WTC11 (cell line): ENCODE data around the gene CCM2. TPM values are rescaled to one million over a fixed set of nuclear protein-coding genes. Genes with fewer than 3 reads are reported as not detected.

Source experiments
- ATAC-seq: fragments of 200-7000 bp; cut with Tn5 transposase; 2 replicates; pipeline ENCODE4 v1.10.0; 2021; ENCODE audit warnings: mild to moderate bottlenecking, moderate library complexity
- CTCF ChIA-PET: fragments of 300-600 bp; sonication (Branson Sonifier 250); formaldehyde crosslinking; loops from one replicate; lab custom pipeline; 2021; ENCODE audit warnings: antibody characterized with exemption; lab: Charles Lee
- POLR2A ChIA-PET: fragments of 350-600 bp; sonication (Branson Sonifier 250); formaldehyde crosslinking; loops from one replicate; lab custom pipeline; 2021; ENCODE audit warnings: antibody characterized with exemption; lab: Charles Lee
- DNase-seq: peaks from one replicate; pipeline ENCODE4 v3.0.0; 2021; ENCODE audit warnings: low spot score
- H3K27ac Mint-ChIP-seq: 2 replicates; pipeline ENCODE4 v1.8.0; 2021; ENCODE audit warnings: mixed read lengths
- H3K27me3 Mint-ChIP-seq: 2 replicates; pipeline ENCODE4 v1.8.0; 2021; ENCODE audit warnings: low read depth, mild to moderate bottlenecking, moderate library complexity, mixed read lengths
- H3K36me3 Mint-ChIP-seq: 2 replicates; pipeline ENCODE4 v1.8.0; 2021; ENCODE audit warnings: mixed read lengths
- H3K4me1 Mint-ChIP-seq: 2 replicates; pipeline ENCODE4 v1.8.0; 2022; ENCODE audit warnings: mixed read lengths
- H3K4me3 Mint-ChIP-seq: 2 replicates; pipeline ENCODE4 v1.8.0; 2021; ENCODE audit warnings: mild to moderate bottlenecking, moderate library complexity, mixed read lengths
- H3K9me3 Mint-ChIP-seq: 2 replicates; pipeline ENCODE4 v1.8.0; 2021; ENCODE audit warnings: mixed read lengths
- CREB1 ChIP-seq: sonication (generic); formaldehyde crosslinking; IDR thresholded peaks from 2 replicates; pipeline ENCODE4 v1.8.0; 2023; ENCODE audit warnings: mild to moderate bottlenecking, missing genetic modification reagents
- ELF4 ChIP-seq: sonication (generic); formaldehyde crosslinking; IDR thresholded peaks from 2 replicates; pipeline ENCODE4 v1.8.1; 2022; ENCODE audit warnings: low read depth, mild to moderate bottlenecking, moderate library complexity, missing genetic modification reagents
- EMX1 ChIP-seq: fragments of 250-450 bp; sonication (Bioruptor Pico); IDR thresholded peaks from 2 replicates; pipeline ENCODE4 v1.8.0; 2021; ENCODE audit warnings: mild to moderate bottlenecking
- ESRRA ChIP-seq: sonication (generic); formaldehyde crosslinking; IDR thresholded peaks from 2 replicates; pipeline ENCODE4 v1.8.1; 2022; ENCODE audit warnings: mild to moderate bottlenecking, missing genetic modification reagents, borderline replicate concordance
- FOXJ3 ChIP-seq: sonication (generic); formaldehyde crosslinking; IDR thresholded peaks from 2 replicates; pipeline ENCODE4 v1.9.0; 2021; ENCODE audit warnings: missing genetic modification reagents, mild to moderate bottlenecking, borderline replicate concordance
- FOXP1 ChIP-seq: sonication (generic); formaldehyde crosslinking; IDR thresholded peaks from 2 replicates; pipeline ENCODE4 v1.8.0; 2022; ENCODE audit warnings: missing genetic modification reagents, mild to moderate bottlenecking, moderate library complexity, borderline replicate concordance
- GRHL2 ChIP-seq: fragments of 250-450 bp; sonication (Bioruptor Pico); IDR thresholded peaks from 2 replicates; pipeline ENCODE4 v1.8.0; 2022; ENCODE audit warnings: mild to moderate bottlenecking, moderate library complexity; ENCODE audit not compliant: insufficient replicate concordance, severe bottlenecking
- JUN ChIP-seq: sonication (generic); formaldehyde crosslinking; IDR thresholded peaks from 2 replicates; pipeline ENCODE4 v1.8.0; 2023; ENCODE audit warnings: mild to moderate bottlenecking, missing genetic modification reagents
- NFE2L1 ChIP-seq: sonication (generic); formaldehyde crosslinking; IDR thresholded peaks from 2 replicates; pipeline ENCODE4 v1.8.1; 2023; ENCODE audit warnings: missing genetic modification reagents
- SMAD3 ChIP-seq: sonication (generic); formaldehyde crosslinking; IDR thresholded peaks from 2 replicates; pipeline ENCODE4 v1.8.0; 2022; ENCODE audit warnings: missing genetic modification reagents, mild to moderate bottlenecking, borderline replicate concordance
- TCF7 ChIP-seq: sonication (generic); formaldehyde crosslinking; IDR thresholded peaks from 2 replicates; pipeline ENCODE4 v1.8.0; 2022; ENCODE audit warnings: mild to moderate bottlenecking, low read depth, missing genetic modification reagents, moderate library complexity
- TEAD4 ChIP-seq: sonication (generic); formaldehyde crosslinking; IDR thresholded peaks from 2 replicates; pipeline ENCODE4 v1.8.0; 2022; ENCODE audit warnings: mild to moderate bottlenecking, missing genetic modification reagents
- TP53 ChIP-seq: sonication (generic); formaldehyde crosslinking; IDR thresholded peaks from 2 replicates; pipeline ENCODE4 v1.8.1; 2023; ENCODE audit warnings: mild to moderate bottlenecking, missing genetic modification reagents
- ZNF138 ChIP-seq: sonication (generic); formaldehyde crosslinking; conservative IDR thresholded peaks from 2 replicates; pipeline ENCODE4 v1.8.1; 2022; ENCODE audit warnings: mild to moderate bottlenecking, moderate library complexity, missing genetic modification reagents
- ZNF232 ChIP-seq: sonication (generic); formaldehyde crosslinking; IDR thresholded peaks from 2 replicates; pipeline ENCODE4 v1.8.0; 2022; ENCODE audit warnings: mild to moderate bottlenecking, missing genetic modification reagents
- ZNF416 ChIP-seq: fragments of 250-450 bp; sonication (Bioruptor Pico); IDR thresholded peaks from 2 replicates; pipeline ENCODE4 v1.9.0; 2021; ENCODE audit warnings: mild to moderate bottlenecking, inconsistent platforms
- ZNF671 ChIP-seq: fragments of 250-450 bp; sonication (Bioruptor Pico); IDR thresholded peaks from 2 replicates; pipeline ENCODE4 v1.8.0; 2021; ENCODE audit warnings: mild to moderate bottlenecking
- total RNA-seq: library from RNA; stranded (reverse); gene quantifications from 3 replicates; pipeline ENCODE4 v1.2.3, GENCODE V29; 2021
- TF ChIP-seq, protein P1 (sequence below): sonication (generic); formaldehyde crosslinking; IDR thresholded peaks from 2 replicates; pipeline ENCODE4 v1.8.0; 2022; ENCODE audit warnings: mild to moderate bottlenecking, missing genetic modification reagents
- TF ChIP-seq, protein P2 (sequence below): sonication (generic); formaldehyde crosslinking; IDR thresholded peaks from 2 replicates; pipeline ENCODE4 v1.8.1; 2023; ENCODE audit warnings: mild to moderate bottlenecking, missing genetic modification reagents, moderate library complexity
- TF ChIP-seq, protein P3 (sequence below): sonication (generic); formaldehyde crosslinking; conservative IDR thresholded peaks from 2 replicates; pipeline ENCODE4 v1.8.1; 2022; ENCODE audit warnings: mild to moderate bottlenecking, missing genetic modification reagents
- TF ChIP-seq, protein P4 (sequence below): sonication (generic); formaldehyde crosslinking; IDR thresholded peaks from 2 replicates; pipeline ENCODE4 v1.8.0; 2022; ENCODE audit warnings: mild to moderate bottlenecking, missing genetic modification reagents
- TF ChIP-seq, protein P5 (sequence below): sonication (generic); formaldehyde crosslinking; IDR thresholded peaks from 2 replicates; pipeline ENCODE4 v1.8.1; 2023; ENCODE audit warnings: mild to moderate bottlenecking, missing genetic modification reagents, borderline replicate concordance
- TF ChIP-seq, protein P6 (sequence below): sonication (generic); formaldehyde crosslinking; IDR thresholded peaks from 2 replicates; pipeline ENCODE4 v1.8.1; 2022; ENCODE audit warnings: low read depth, mild to moderate bottlenecking, moderate library complexity, missing genetic modification reagents, borderline replicate concordance

CCM2 gene
- total RNA-seq, 1 experiment from 2014 or later: 32.7 TPM

DNA sequence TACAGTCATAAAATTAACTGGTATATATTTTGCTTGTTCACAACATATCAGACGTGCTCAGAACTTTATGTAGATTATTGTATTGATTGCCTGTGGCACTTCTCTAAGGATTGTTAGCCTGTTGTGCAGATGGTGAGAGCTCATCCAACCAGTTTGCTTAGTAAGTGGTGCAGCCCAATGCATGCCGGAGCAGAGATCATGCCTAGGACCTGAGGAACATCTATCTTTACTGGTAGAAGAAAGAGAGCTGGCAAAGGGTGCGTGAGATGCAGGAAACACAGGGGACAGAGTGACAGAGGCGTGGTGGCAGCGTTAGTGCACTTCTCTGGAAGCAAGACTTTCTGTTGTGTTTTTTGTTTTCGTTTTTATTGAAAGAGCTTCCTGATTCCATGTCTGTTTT, 35.9 kb downstream of the CCM2 start (continued):
- no peak for TF ChIP-seq ELF4
- no peak for TF ChIP-seq TCF7 (CRISPR knock-in tag)
- TF ChIP-seq JUN (CRISPR knock-in tag): no peak
- TF ChIP-seq NFE2L1 (CRISPR knock-in tag): no peak

DNA sequence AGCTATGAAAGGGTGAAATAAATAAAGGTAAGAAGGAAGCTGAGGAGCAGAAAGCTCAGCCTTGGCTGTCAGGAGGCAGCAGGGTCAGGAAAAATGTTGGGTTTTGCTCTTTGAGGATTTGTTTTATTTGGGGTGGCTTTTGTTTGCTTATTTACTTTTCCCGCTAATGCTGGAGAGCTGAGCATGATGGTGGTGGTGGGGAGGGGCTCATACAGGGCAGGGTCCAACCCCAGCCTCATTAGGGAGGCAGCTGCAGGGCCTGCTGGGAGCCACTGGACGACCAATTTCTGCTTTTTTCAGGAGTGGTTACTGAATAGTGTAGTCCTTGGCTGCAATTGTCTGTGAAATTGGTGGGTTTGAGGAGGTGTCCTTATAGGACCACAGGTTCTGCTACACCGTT, 36.3 kb downstream of the CCM2 start:
- H3K9me3 Mint-ChIP-seq: no peaks in the 10 kb centered on the region
- TF ChIP-seq ZNF138 (CRISPR knock-in tag): no peak
- ATAC-seq (0 out of 2 replicates have a peak, but pooled peaks have one; percentile 46), DNase-seq (no peak)
- peak overlapping the region; percentile 4; the same call in 1 of the 2 replicates for H3K27ac Mint-ChIP-seq
- ChIA-PET POLR2A (no interaction called here), CTCF (interaction anchor here (1.1 to 2.9 kb wide), 2 partner anchors 63 to 99 kb away, joined by 5 to 10 read pairs; no protein-coding TSS in a partner anchor)
- H3K4me3 Mint-ChIP-seq: no peak overlapping the region
- no peaks in the 10 kb centered on the region for H3K27me3 Mint-ChIP-seq
- peaks cover 16% of the 10 kb centered on the region for H3K36me3 Mint-ChIP-seq
- H3K4me1 Mint-ChIP-seq: peaks cover 32% of the 10 kb centered on the region

DNA sequence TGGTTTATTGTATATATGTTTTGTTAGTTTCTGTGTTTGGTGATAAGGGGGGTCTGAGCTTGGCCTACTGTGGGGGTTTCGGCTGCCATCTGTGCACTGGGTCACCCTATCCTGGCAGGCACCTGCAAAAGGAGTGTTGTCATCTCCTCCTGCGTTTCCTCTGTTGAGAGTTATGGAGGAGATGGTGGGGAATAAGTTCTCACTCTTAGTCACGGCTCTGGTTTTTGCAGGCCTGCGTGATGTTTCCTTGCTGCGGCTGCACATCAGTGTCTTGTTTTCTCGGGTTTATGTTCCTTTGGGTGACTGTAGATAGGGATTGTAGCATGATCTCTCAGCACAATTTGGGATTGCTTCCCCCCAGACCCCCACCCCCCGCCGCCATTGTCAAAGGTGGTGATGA, 36.8 kb downstream of the CCM2 start:
- H3K36me3 Mint-ChIP-seq: peaks cover 19% of the 10 kb centered on the region
- ATAC-seq: no peak
- no peaks in the 10 kb centered on the region for H3K9me3 Mint-ChIP-seq
- no peak for TF ChIP-seq CREB1
- no peak for TF ChIP-seq GRHL2 (CRISPR knock-in tag)
- TF ChIP-seq TP53 (CRISPR knock-in tag): no peak
- no peak for TF ChIP-seq ZNF232 (CRISPR knock-in tag)
- TF ChIP-seq, protein P1, sequence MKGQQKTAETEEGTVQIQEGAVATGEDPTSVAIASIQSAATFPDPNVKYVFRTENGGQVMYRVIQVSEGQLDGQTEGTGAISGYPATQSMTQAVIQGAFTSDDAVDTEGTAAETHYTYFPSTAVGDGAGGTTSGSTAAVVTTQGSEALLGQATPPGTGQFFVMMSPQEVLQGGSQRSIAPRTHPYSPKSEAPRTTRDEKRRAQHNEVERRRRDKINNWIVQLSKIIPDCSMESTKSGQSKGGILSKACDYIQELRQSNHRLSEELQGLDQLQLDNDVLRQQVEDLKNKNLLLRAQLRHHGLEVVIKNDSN (CRISPR knock-in tag): no peak
- no peak for TF ChIP-seq SMAD3
- no peak for TF ChIP-seq EMX1
- TF ChIP-seq, protein P2, sequence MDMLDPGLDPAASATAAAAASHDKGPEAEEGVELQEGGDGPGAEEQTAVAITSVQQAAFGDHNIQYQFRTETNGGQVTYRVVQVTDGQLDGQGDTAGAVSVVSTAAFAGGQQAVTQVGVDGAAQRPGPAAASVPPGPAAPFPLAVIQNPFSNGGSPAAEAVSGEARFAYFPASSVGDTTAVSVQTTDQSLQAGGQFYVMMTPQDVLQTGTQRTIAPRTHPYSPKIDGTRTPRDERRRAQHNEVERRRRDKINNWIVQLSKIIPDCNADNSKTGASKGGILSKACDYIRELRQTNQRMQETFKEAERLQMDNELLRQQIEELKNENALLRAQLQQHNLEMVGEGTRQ: no peak
- TF ChIP-seq FOXJ3 (CRISPR knock-in tag): no peak
- TF ChIP-seq, protein P3, sequence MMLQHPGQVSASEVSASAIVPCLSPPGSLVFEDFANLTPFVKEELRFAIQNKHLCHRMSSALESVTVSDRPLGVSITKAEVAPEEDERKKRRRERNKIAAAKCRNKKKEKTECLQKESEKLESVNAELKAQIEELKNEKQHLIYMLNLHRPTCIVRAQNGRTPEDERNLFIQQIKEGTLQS: no peak
- no peak for TF ChIP-seq TEAD4 (CRISPR knock-in tag)
- TF ChIP-seq ZNF416 (CRISPR knock-in tag): no peak
- TF ChIP-seq, all 79 proteins: peak for 0
- Mint-ChIP-seq H3K27me3 (no peaks in the 10 kb centered on the region), H3K27ac (peak overlapping the region; percentile 4; the same call in 1 of the 2 replicates), H3K4me3 (no peak overlapping the region), H3K4me1 (peaks cover 30% of the 10 kb centered on the region)
- no peak for DNase-seq
- ChIA-PET CTCF (no interaction called here), POLR2A (no interaction called here)

DNA sequence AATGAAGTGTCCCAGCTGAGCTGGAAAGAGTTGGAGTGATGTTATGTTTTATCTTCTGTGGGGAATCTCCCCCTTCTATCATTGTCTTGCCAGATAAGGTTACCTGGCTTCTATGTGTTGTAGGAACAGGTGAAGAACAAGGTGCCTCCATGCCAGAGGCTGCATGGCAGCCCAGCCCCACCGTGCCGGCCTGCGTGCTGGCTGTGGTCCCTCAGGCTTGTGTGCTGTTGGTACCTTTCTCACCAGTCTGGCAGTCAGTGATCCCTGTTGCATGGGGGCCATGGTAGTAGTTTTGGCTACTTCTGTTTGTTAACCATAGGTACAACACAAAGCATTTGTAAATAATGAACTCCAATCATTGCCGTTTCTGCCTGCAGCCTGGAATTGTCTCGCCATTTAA, 37.9 kb downstream of the CCM2 start:
- H3K4me3 Mint-ChIP-seq: no peak overlapping the region
- DNase-seq: no peak
- TF ChIP-seq, protein P4, sequence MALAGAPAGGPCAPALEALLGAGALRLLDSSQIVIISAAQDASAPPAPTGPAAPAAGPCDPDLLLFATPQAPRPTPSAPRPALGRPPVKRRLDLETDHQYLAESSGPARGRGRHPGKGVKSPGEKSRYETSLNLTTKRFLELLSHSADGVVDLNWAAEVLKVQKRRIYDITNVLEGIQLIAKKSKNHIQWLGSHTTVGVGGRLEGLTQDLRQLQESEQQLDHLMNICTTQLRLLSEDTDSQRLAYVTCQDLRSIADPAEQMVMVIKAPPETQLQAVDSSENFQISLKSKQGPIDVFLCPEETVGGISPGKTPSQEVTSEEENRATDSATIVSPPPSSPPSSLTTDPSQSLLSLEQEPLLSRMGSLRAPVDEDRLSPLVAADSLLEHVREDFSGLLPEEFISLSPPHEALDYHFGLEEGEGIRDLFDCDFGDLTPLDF (CRISPR knock-in tag): no peak
- TF ChIP-seq, protein P5, sequence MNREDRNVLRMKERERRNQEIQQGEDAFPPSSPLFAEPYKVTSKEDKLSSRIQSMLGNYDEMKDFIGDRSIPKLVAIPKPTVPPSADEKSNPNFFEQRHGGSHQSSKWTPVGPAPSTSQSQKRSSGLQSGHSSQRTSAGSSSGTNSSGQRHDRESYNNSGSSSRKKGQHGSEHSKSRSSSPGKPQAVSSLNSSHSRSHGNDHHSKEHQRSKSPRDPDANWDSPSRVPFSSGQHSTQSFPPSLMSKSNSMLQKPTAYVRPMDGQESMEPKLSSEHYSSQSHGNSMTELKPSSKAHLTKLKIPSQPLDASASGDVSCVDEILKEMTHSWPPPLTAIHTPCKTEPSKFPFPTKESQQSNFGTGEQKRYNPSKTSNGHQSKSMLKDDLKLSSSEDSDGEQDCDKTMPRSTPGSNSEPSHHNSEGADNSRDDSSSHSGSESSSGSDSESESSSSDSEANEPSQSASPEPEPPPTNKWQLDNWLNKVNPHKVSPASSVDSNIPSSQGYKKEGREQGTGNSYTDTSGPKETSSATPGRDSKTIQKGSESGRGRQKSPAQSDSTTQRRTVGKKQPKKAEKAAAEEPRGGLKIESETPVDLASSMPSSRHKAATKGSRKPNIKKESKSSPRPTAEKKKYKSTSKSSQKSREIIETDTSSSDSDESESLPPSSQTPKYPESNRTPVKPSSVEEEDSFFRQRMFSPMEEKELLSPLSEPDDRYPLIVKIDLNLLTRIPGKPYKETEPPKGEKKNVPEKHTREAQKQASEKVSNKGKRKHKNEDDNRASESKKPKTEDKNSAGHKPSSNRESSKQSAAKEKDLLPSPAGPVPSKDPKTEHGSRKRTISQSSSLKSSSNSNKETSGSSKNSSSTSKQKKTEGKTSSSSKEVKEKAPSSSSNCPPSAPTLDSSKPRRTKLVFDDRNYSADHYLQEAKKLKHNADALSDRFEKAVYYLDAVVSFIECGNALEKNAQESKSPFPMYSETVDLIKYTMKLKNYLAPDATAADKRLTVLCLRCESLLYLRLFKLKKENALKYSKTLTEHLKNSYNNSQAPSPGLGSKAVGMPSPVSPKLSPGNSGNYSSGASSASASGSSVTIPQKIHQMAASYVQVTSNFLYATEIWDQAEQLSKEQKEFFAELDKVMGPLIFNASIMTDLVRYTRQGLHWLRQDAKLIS: no peak
- TF ChIP-seq, protein P3: no peak
- TF ChIP-seq EMX1 (no peak), FOXP1 (CRISPR knock-in tag) (no peak), ESRRA (no peak), ZNF671 (no peak)
- TF ChIP-seq, protein P6, sequence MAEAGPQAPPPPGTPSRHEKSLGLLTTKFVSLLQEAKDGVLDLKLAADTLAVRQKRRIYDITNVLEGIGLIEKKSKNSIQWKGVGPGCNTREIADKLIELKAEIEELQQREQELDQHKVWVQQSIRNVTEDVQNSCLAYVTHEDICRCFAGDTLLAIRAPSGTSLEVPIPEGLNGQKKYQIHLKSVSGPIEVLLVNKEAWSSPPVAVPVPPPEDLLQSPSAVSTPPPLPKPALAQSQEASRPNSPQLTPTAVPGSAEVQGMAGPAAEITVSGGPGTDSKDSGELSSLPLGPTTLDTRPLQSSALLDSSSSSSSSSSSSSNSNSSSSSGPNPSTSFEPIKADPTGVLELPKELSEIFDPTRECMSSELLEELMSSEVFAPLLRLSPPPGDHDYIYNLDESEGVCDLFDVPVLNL (CRISPR knock-in tag): no peak
- TF ChIP-seq, all 79 proteins: peak for 0
- POLR2A ChIA-PET: no interaction called here
- no peak for ATAC-seq
- H3K27me3 Mint-ChIP-seq: no peaks in the 10 kb centered on the region
- H3K27ac Mint-ChIP-seq: peak overlapping the region; percentile 17
- CTCF ChIA-PET: no interaction called here
- peaks cover 25% of the 10 kb centered on the region for H3K36me3 Mint-ChIP-seq
- no peaks in the 10 kb centered on the region for H3K9me3 Mint-ChIP-seq
- H3K4me1 Mint-ChIP-seq: peaks cover 28% of the 10 kb centered on the region
